Activated CD8-positive, alpha-beta memory T cell treated with anti-CD3 and anti-CD28 coated beads for 48 hours (primary cell): Measurements from ENCODE around the gene NUDCD2.
"Not testable (repeated sequence)": the region's sequence is repeated elsewhere in the genome, so short reads cannot be mapped to it uniquely, and the experiment has no call there.

Source experiments
- DNase-seq, 3 experiments: peaks; one replicate each; pipeline ENCODE4 v3.0.0-alpha.2; 2020; ENCODE audit warnings: low read depth in 2 of 3, low spot score in 2 of 3

Gene NUDCD2

DNA sequence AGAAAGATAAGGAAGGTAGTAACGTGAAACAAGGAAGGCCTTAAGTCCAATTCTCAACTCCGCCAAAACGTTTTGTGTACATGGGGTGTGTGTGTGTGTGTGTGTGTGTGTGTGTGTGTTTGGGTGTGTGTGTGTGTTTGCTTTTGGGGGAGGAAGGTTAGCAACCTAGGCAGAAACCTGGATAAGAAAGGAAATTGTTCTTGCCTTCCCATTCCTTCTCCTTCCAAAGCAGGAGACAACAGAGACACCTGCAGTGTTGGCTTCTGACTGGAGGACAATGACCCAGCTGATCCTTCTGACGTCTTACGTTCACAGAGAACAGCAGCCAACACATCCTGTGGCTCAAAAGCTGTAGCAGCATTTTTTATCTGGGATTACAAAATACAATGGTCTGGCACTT, 26.6 kb downstream of the NUDCD2 start:
- DNase-seq, result no peak

GRCh38 chr5:163432544-163432943, 27.4 kb downstream of the NUDCD2 start:
- DNase-seq, result no peak

DNA sequence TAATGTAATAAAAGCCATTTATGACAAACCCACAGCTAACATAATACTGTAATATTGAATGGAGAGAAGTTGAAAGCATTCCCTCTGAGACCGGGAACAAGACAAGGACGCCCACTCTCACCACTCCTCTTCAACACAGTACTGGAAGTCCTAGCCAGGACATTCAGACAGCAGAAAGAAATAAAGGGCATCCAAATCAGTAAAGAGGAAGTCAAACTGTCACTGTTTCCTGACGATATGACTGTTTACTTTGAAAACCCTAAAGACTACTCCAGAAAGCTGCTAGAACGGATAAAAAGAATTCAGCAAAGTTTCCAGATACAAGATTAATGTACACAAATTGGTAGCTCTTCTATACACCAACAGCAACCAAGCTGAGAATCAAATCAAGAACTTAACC, 33.8 kb downstream of the NUDCD2 start:
- DNase-seq, result not testable (repeated sequence)

DNA sequence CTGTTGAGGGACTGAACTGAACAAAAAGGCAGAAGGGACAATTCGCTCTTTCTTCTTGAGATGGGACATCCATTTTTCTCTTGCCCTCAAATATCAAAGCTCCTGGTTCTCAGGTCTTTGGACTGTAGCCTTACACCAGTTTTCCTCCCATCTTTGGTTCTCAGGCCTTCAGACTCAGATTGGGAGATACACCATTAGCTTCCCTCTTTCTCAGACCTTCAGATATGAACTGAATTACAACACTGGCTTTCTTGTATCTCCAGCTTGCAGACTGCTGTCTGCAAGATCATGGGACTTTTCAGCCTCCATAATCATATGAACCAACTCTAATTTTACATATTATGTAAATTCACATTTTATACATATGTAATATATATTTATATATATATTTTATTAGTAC, 35.1 kb downstream of the NUDCD2 start:
- no peak for DNase-seq

- not testable (repeated sequence) for DNase-seq
Observed at GRCh38 chr5:163415673-163416072, 44.2 kb downstream of the NUDCD2 start.

DNA sequence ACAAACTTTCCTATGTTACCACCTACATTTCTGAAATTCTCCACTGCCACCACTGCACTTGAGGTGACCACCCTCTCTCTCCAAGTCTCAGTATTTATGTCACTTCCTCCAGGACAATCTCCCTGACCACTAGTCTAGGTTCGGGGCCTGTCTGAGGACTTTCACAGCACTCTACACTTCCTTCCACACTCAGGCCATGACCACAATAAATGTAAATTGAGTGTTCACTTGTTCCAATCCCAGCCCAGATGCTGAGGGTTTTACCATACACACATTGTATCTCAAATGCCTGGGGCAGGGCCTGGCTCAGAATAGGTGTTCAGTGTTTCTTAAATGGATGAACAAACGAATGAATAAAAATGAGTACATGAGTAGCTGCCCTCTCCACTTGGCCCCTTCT, 49.4 kb downstream of the NUDCD2 start:
- no peak for DNase-seq

DNA sequence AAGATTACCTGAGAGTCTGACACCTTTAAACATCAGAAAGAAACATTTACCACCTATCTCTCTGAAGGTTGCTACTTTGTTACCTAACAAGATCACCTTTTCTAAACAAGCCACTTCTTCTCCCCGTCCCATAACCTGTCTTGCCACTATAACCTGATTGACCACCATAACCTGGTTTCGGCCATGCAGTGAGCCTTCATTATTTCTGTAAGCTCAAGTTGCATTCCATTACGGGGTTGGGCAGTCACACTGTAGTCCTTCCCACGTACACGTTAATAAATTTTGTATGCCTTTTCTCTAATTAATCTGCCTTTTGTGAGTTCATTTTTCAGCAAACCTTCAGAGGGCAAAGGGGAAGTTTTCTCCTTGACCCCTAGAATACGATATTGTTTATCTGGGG, 50.5 kb downstream of the NUDCD2 start:
- no peak for DNase-seq

GRCh38 chr5:163408311-163408923, 51.5 kb downstream of the NUDCD2 start:
- peak; percentile 3 to 17 (median 7) for DNase-seq

DNA sequence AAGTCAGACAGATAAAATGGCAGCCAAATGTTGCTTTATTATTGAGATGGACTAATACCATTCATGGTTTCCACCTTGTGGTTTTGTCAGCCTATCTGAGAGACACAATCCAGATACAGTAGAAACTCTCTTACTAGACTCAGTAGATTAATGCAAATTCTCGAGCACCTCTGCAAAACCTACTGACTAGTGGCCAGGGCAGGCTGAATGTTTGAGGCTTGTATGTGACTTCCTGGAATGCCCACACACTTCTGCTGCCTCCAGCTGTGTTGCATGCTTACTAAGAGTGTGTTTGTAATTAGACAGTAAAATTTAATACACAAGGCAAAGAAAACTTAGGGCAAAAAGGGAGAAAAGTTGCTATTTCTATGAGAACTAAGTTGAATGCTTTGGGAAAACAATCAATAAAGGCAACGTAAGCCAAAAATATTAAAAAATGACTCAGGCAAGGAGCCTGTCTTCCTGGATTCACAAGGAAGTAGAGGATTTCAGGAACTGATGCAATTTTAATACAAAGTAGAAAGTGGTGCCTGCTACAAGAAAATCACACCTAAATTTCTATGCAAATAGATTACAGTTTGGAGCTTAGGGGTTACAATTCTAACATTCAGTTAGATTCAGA, 52.8 kb downstream of the NUDCD2 start:
- DNase-seq, result no peak

- DNase-seq, result no peak
Observed at GRCh38 chr5:163404364-163405173, 55.3 kb downstream of the NUDCD2 start.

DNA sequence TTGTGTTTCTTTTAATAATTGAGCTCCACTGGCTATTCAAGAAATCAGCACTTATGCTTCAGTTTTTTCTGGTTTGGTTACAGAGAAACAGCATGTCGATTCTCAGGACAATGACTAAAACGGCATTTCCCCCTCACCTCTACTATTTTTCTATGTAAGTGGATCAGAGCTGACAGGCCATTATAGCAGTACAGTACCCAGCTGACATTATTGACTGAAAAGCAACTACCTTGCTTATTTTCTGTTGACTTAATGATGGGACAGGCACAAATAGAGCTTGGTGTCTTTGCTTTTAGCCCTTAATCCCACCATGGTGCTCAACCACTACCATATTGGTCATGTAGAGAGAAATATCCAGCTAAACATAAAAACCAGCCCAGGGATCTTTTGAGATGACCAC, 57.9 kb downstream of the NUDCD2 start:
- DNase-seq, result no peak

GRCh38 chr5:163401271-163401670, 58.6 kb downstream of the NUDCD2 start:
- no peak for DNase-seq

- DNase-seq, result no peak
Observed at GRCh38 chr5:163399923-163400322, 60.0 kb downstream of the NUDCD2 start.

DNA sequence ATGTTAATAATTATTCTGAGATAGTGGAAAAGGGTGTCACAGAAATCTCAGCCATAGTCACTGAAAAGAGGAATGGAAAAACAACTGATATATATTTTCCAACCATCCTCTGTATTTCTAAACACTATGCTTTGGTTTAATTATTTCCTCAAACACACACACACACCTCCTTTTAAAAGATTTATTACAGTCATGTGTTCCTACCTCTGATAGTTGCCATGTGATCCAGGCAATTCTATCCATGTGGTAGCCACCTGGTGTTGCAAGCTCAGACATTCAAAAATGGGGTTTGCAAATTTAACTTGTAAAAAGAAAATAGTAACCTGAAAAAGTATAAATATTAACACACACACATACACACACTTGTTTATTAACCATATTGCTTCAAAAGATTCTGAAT, 62.5 kb downstream of the NUDCD2 start:
- DNase-seq, result no peak

DNA sequence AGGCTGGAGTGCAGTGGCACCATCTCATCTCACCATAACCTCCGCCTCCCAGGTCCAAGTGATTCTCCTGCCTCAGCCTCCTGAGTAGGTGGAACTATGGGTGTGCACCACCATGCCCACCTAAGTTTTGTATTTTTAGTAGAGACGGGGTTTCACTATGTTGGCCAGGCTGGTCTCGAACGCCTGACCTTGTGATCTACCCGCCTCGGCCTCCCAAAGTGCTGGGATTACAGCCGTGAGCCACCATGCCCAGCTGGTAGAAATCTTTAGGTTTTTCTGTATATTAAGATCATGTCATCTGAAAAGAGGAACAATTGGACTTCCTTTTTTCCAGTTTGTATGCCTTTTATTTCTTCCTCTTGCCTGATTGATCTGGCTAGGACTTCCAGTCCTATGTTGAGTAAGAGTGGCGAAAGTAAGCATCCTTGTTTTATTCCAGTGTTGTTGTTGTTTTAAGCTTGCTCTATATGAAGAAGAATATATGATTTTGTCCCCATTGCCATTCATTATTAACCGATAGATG, 63.0 kb downstream of the NUDCD2 start:
- DNase-seq, result not testable (repeated sequence)
